HCT116 (cell line): ENCODE results near the gene PTPN23. TPM values are rescaled to one million over a fixed set of nuclear protein-coding genes. Genes with fewer than 3 reads are reported as not detected.

Experiments used
- ATAC-seq: fragments of 200-7000 bp; cut with Tn5 transposase; 2 replicates; pipeline ENCODE4 v1.9.1; 2020; ENCODE audit warnings: mild to moderate bottlenecking, moderate library complexity
- BruUV-seq: library from RNA; stranded (reverse); fragments of 400-500 nt; replicated peaks from 2 replicates; lab custom pipeline; 2021; lab: Mats Ljungman, UMichigan
- CTCF ChIA-PET: fragments of 300-600 bp; sonication (Branson Sonifier 250); formaldehyde crosslinking; loops from one replicate; lab custom pipeline; 2021; ENCODE audit warnings: antibody characterized with exemption; lab: Charles Lee
- POLR2A ChIA-PET: fragments of 300-600, 350-600 bp; sonication (Branson Sonifier 250); formaldehyde crosslinking; loops from one replicate; lab custom pipeline; 2021; ENCODE audit warnings: antibody characterized with exemption; lab: Charles Lee
- RAD21 ChIA-PET, 2 experiments: fragments of 300-600 bp; sonication (Branson Sonifier 250); formaldehyde crosslinking; loops; one replicate each; lab custom pipeline; 2023; ENCODE audit warnings: low total read pairs in 2 of 2; ENCODE audit not compliant: uncharacterized antibody in 2 of 2, unreplicated experiment in 2 of 2, low non-redundant PET in 1 of 2; lab: Charles Lee
- DNase-seq: peaks from one replicate; pipeline ENCODE4 v3.0.0-alpha.2; 2010; ENCODE audit warnings: low read depth, low spot score
- H2AFZ ChIP-seq: fragments of 200-600 bp; shearing (Covaris generic), sonication (generic); 2 replicates; pipeline ENCODE4 v1.6.1; 2017; ENCODE audit warnings: low read depth, mixed run types, mixed read lengths, antibody characterized with exemption, low read length; ENCODE audit not compliant: poor library complexity, severe bottlenecking
- H3K27ac ChIP-seq: 2 replicates; pipeline ENCODE4 v1.5.1; 2012; ENCODE audit warnings: low read depth, low read length
- H3K27me3 ChIP-seq: fragments of 200-600 bp; sonication (generic); 2 replicates; pipeline ENCODE4 v1.6.1; 2016; ENCODE audit warnings: mixed run types, low read length, mixed read lengths; ENCODE audit not compliant: insufficient read depth
- H3K36me3 ChIP-seq, 2 experiments: fragments of 200-500 bp in 1 of 2; fragments of 200-600 bp in 1 of 2; sonication (Bioruptor generic) in 1 of 2; sonication (generic) in 1 of 2; 2 replicates each; pipeline versions ENCODE4 v1.5.1 to v1.6.1; 2014 to 2016; ENCODE audit warnings: low read length in 2 of 2, inconsistent platforms in 1 of 2, mixed read lengths in 1 of 2, mixed run types in 1 of 2; ENCODE audit not compliant: insufficient read depth in 2 of 2, control insufficient read depth in 1 of 2
- H3K4me1 ChIP-seq, 2 experiments: fragments of 200-600 bp in 1 of 2; sonication (generic) in 1 of 2; 2 replicates each; pipeline versions ENCODE4 v1.5.1 to v1.6.1; 2012 to 2017; ENCODE audit warnings: low read length in 2 of 2, inconsistent platforms in 1 of 2, mild to moderate bottlenecking in 1 of 2, mixed read lengths in 1 of 2, mixed run types in 1 of 2, moderate library complexity in 1 of 2; ENCODE audit not compliant: insufficient read depth in 2 of 2, control insufficient read depth in 1 of 2
- H3K4me2 ChIP-seq: fragments of 200-600 bp; sonication (generic); 2 replicates; pipeline ENCODE4 v1.6.1; 2017; ENCODE audit warnings: mixed run types, low read length, mixed read lengths
- H3K4me3 ChIP-seq, 2 experiments: fragments of 200-600 bp in 1 of 2; sonication (generic) in 1 of 2; replicated peaks in 1 of 2; 2 replicates each; pipeline ENCODE4 v1.5.1; 2011 to 2016; ENCODE audit warnings: low read length in 2 of 2, control low read depth in 1 of 2, low read depth in 1 of 2, mild to moderate bottlenecking in 1 of 2, mixed read lengths in 1 of 2, mixed run types in 1 of 2
- H3K79me2 ChIP-seq: fragments of 200-600 bp; sonication (generic); 2 replicates; pipeline ENCODE4 v1.6.1; 2017; ENCODE audit warnings: mild to moderate bottlenecking, mixed run types, low read length, moderate library complexity, mixed read lengths; ENCODE audit not compliant: insufficient read depth
- H3K9ac ChIP-seq: fragments of 200-600 bp; sonication (generic); 2 replicates; pipeline ENCODE4 v1.6.1; 2016; ENCODE audit warnings: low read length, mixed read lengths
- H3K9me2 ChIP-seq: fragments of 200-600 bp; sonication (generic), shearing (Covaris generic); 2 replicates; pipeline ENCODE4 v1.6.1; 2017; ENCODE audit warnings: mixed run types, mild to moderate bottlenecking, moderate library complexity; ENCODE audit not compliant: insufficient read depth
- H3K9me3 ChIP-seq, 2 experiments: fragments of 200-500 bp in 1 of 2; fragments of 200-600 bp in 1 of 2; sonication (Bioruptor generic) in 1 of 2; sonication (generic) in 1 of 2; 2 replicates each; pipeline ENCODE4 v1.6.1; 2014 to 2017; ENCODE audit warnings: low read length in 2 of 2, mixed read lengths in 2 of 2, inconsistent platforms in 1 of 2, low read depth in 1 of 2, mild to moderate bottlenecking in 1 of 2, mixed run types in 1 of 2, moderate library complexity in 1 of 2; ENCODE audit not compliant: control insufficient read depth in 1 of 2, insufficient read depth in 1 of 2
- H4K20me1 ChIP-seq: fragments of 200-600 bp; sonication (generic), shearing (Covaris generic); 2 replicates; pipeline ENCODE4 v1.6.1; 2017; ENCODE audit warnings: mixed run types, mild to moderate bottlenecking, moderate library complexity; ENCODE audit not compliant: insufficient read depth
- EZH2phosphoT487 ChIP-seq: fragments of 200-600 bp; IDR thresholded peaks from 2 replicates; pipeline ENCODE4 v1.6.1; 2018; ENCODE audit warnings: antibody characterized with exemption, borderline replicate concordance
- intact Hi-C: fragments of 100-400 bp; cut with micrococcal nuclease; formaldehyde crosslinking; loops from 2 replicates; pipeline ENCODE4 v1.10.0; 2022
- total RNA-seq: library from RNA; stranded (reverse); gene quantifications from one replicate; pipeline ENCODE4 v1.2.1, GENCODE V29; 2021; ENCODE audit not compliant: unreplicated experiment
- TF ChIP-seq, protein P1 (sequence below): IDR thresholded peaks from 2 replicates; pipeline ENCODE4 v1.6.1; 2011; ENCODE audit warnings: mild to moderate bottlenecking, low read length, moderate library complexity; ENCODE audit not compliant: insufficient replicate concordance; ENCODE audit errors: extremely low read depth

Gene PTPN23
- total RNA-seq, 1 experiment from 2014 or later: 56.5 TPM

DNA sequence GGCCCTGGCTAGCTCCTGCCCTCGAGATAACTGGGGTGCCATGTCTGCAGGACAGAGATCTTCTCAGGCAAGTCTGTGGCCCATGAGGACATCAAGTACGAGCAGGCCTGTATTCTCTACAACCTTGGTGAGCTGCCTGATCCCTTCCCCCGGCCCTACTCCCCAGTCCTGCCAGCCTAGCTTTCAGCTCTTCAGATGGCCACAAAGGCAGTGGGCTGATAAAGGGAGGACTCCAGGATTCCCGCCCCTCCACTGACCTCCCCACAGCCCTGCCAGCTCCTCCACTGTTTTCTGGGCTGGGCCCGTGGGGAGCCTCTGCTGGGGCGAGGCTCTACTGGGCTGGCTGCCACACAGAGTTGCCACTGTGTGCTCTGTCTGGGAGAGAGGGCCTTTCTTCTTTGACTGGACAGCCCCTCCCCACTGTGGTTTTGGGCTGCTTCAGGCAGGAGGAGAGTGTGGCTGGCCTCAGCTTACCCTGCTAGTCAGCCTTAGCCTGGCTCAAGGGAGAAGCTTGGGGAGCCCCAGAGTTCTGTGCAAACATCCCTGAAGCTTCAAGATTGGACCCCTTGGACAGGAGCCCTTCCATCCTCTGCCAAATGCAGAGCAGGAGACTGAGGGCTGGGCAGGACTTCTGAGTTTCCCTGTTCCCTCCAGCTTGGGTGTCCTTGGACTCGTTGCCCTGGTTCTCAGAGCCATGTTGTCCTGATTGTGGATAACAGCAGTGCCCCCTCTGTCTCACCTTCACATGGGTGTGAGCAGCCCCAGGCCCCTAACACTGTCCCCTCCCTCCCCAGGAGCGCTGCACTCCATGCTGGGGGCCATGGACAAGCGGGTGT lies 24.4 kb downstream of the PTPN23 start:
- RAD21 ChIA-PET: no interaction called here
- Histone ChIP-seq H3K4me3 (no peak overlapping the region), H3K9ac (no peak overlapping the region), H3K9me2 (no peaks in the 10 kb centered on the region), H2AFZ (no peak overlapping the region), H3K79me2 (peaks cover 21% of the 10 kb centered on the region; the same call in 1 of the 2 replicates), H4K20me1 (no peaks in the 10 kb centered on the region), H3K36me3 (peaks cover 3 to 4% of the 10 kb centered on the region in 2 experiments; a peak in 3 of 4 replicates), H3K27ac (no peak overlapping the region; the same call in 1 of the 2 replicates), H3K4me2 (no peak overlapping the region), H3K9me3 (no peaks in the 10 kb centered on the region), H3K27me3 (no peaks in the 10 kb centered on the region), H3K4me1 (peaks cover 0 to 2% of the 10 kb centered on the region in 2 experiments; a peak in 2 of 4 replicates)
- DNase-seq: no peak
- intact Hi-C loops: no loop called here
- POLR2A ChIA-PET: no interaction called here
- TF ChIP-seq, protein P1, sequence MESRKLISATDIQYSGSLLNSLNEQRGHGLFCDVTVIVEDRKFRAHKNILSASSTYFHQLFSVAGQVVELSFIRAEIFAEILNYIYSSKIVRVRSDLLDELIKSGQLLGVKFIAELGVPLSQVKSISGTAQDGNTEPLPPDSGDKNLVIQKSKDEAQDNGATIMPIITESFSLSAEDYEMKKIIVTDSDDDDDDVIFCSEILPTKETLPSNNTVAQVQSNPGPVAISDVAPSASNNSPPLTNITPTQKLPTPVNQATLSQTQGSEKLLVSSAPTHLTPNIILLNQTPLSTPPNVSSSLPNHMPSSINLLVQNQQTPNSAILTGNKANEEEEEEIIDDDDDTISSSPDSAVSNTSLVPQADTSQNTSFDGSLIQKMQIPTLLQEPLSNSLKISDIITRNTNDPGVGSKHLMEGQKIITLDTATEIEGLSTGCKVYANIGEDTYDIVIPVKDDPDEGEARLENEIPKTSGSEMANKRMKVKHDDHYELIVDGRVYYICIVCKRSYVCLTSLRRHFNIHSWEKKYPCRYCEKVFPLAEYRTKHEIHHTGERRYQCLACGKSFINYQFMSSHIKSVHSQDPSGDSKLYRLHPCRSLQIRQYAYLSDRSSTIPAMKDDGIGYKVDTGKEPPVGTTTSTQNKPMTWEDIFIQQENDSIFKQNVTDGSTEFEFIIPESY: no peak
- TF ChIP-seq EZH2phosphoT487: no peak
- no peak for ATAC-seq
- no TSS peak for BruUV-seq
- CTCF ChIA-PET: no interaction called here
